Spinal cord (tissue), 10 donors: ENCODE data around the gene RAB41. TPM values are rescaled to one million over a fixed set of nuclear protein-coding genes. Genes with fewer than 3 reads are reported as not detected.

Source experiments
- DNase-seq, 6 donors: peaks; one replicate each; pipeline versions ENCODE4 v3.0.0 to v3.0.0-alpha.2; 2013 to 2015; ENCODE audit warnings: low spot score in 6 of 6, low read depth in 4 of 6
- H3K27ac ChIP-seq: one replicate; pipeline ENCODE4 v1.5.1; 2013; ENCODE audit warnings: low read depth, low read length, control low read depth
- H3K27me3 ChIP-seq: one replicate; pipeline ENCODE4 v1.6.1; 2013; ENCODE audit warnings: low read length; ENCODE audit not compliant: control insufficient read depth, insufficient read depth
- H3K36me3 ChIP-seq: one replicate; pipeline ENCODE4 v1.6.1; 2013; ENCODE audit warnings: low read length; ENCODE audit not compliant: control insufficient read depth, insufficient read depth
- H3K4me1 ChIP-seq: one replicate; pipeline ENCODE4 v1.6.1; 2013; ENCODE audit warnings: low read length; ENCODE audit not compliant: control insufficient read depth, insufficient read depth
- H3K4me3 ChIP-seq: one replicate; pipeline ENCODE4 v1.5.1; 2013; ENCODE audit warnings: low read depth, low read length, control low read depth
- H3K9me3 ChIP-seq: one replicate; pipeline ENCODE4 v1.6.1; 2013; ENCODE audit warnings: low read length; ENCODE audit not compliant: control insufficient read depth, insufficient read depth
- WGBS: methylation state at CpG from one replicate; pipeline ENCODE4 v1.1.5; 2013; ENCODE audit warnings: missing lambda C conversion rate; ENCODE audit not compliant: insufficient coverage; 5-methylcytosine and 5-hydroxymethylcytosine counted together
- polyA plus RNA-seq, 2 donors: library from polyadenylated mRNA; unstranded; fragments of 120-200 nt; gene quantifications; one replicate each; pipeline ENCODE4 v1.2.1, GENCODE V29; 2013; ENCODE audit not compliant: insufficient read length in 2 of 2
- small RNA-seq: library from RNA; depleted of rRNA; stranded (forward); fragments of <200 nt; gene quantifications from one replicate; pipeline ENCODE3, GENCODE V24; 2014; ENCODE audit warnings: low replicate concordance
- total RNA-seq, 2 donors: library from RNA; depleted of rRNA in 1 of 2; stranded (reverse); fragments of 120-200 nt in 1 of 2; fragments of >200 nt in 1 of 2; gene quantifications; one replicate each; pipeline versions ENCODE4 v1.2.3 to v1.2.4, GENCODE V29; 2013 to 2014
- donor health status: healthy.

Gene RAB41
- total and polyA plus RNA-seq, 4 donors, result 1.9 to 2.2 TPM; not detected in 2

DNA sequence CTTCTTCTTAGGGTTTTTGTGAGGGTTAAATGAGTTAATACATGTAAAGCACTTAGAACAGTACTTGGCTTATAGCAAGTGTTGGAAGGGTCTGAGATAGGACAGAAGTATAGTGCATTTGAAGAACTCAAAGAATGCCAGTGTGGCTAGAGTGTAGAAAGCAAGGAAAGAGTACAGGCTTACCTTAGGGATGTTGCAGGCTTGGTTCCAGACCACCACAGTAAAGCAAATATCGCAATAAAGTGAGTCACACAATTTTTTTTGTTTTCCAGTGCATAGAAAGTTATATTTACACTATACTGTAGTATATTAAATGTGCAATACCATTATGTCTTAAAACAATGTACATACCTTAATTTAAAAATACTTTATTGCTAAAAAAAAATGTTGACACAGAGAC is 49.2 kb downstream of the RAB41 start:
- no peak overlapping the region for H3K27ac ChIP-seq
- DNase-seq, result no peak
- no peaks in the 10 kb centered on the region for H3K9me3 ChIP-seq
- H3K27me3 ChIP-seq, result no peaks in the 10 kb centered on the region
- no peaks in the 10 kb centered on the region for H3K36me3 ChIP-seq
- H3K4me1 ChIP-seq, result no peaks in the 10 kb centered on the region
- no CpG with 5 or more reads among the region's 1 CpG for WGBS
- no peak overlapping the region for H3K4me3 ChIP-seq

DNA sequence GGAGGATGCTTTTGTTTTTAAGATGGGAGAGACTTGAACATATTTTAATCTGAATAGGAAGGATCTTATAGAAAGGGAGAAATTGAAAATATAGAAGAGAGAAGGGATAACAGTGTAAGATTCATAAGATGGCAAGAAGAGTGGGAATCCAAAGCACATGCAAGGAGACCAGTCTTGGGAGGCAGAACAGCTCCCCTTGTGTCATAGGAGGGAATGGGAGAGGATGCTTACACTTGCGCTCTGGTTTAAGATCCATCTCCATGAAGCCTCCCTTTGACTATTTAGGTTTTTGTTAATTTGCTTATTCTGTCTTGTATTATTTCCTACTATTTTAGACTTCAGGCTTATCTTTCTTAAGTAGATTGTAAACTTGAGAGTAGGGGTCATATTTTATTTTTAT is 50.6 kb downstream of the RAB41 start:
- H3K4me3 ChIP-seq, result no peak overlapping the region
- WGBS, result no CpG with 5 or more reads among the region's 1 CpG
- DNase-seq, result no peak
- no peaks in the 10 kb centered on the region for H3K9me3 ChIP-seq
- H3K4me1 ChIP-seq, result no peaks in the 10 kb centered on the region
- H3K36me3 ChIP-seq, result no peaks in the 10 kb centered on the region
- H3K27ac ChIP-seq, result no peak overlapping the region
- no peaks in the 10 kb centered on the region for H3K27me3 ChIP-seq

Small RNA genes within 50 kb of the gene (small RNA-seq; reads per million reads assigned to genes)
- 0.06 reads per million for gene RNA5SP507

Other genes with a start within 250 kb of the RAB41 start
- not detected for gene AWAT2, start 232.2 kb upstream of the RAB41 start, total RNA-seq
- not detected for gene AWAT2, start 232.2 kb upstream of the RAB41 start, polyA plus RNA-seq
- not detected for gene OTUD6A, start 219.7 kb upstream of the RAB41 start, total RNA-seq
- not detected for gene OTUD6A, start 219.7 kb upstream of the RAB41 start, polyA plus RNA-seq
- 10 to 100 TPM; 65.2 to 79.5 TPM for gene IGBP1, start 148.7 kb upstream of the RAB41 start, total RNA-seq
- 10 to 100 TPM; 65.9 to 73.7 TPM for gene IGBP1, start 148.7 kb upstream of the RAB41 start, polyA plus RNA-seq
- not detected for gene DGAT2L6, start 104.7 kb upstream of the RAB41 start, total RNA-seq
- gene DGAT2L6, start 104.7 kb upstream of the RAB41 start, polyA plus RNA-seq, result not detected
- gene AWAT1, start 47.5 kb upstream of the RAB41 start, total RNA-seq, result not detected
- gene AWAT1, start 47.5 kb upstream of the RAB41 start, polyA plus RNA-seq, result not detected
- gene P2RY4, start 22.0 kb upstream of the RAB41 start, total RNA-seq, result under 1 TPM; 0.06 to 0.30 TPM
- under 1 TPM; 0.16 to 0.17 TPM for gene P2RY4, start 22.0 kb upstream of the RAB41 start, polyA plus RNA-seq
- gene ARR3, start 13.8 kb upstream of the RAB41 start, total RNA-seq, result not detected
- gene ARR3, start 13.8 kb upstream of the RAB41 start, polyA plus RNA-seq, result under 1 TPM in 1 of 2 donors, not detected in 1; 0.45 TPM
- 10 to 100 TPM; 44.9 to 55.8 TPM for gene PDZD11, start 7.8 kb downstream of the RAB41 start, total RNA-seq
- gene PDZD11, start 7.8 kb downstream of the RAB41 start, polyA plus RNA-seq, result 10 to 100 TPM; 71.5 to 82.2 TPM
- 1 to 10 TPM; 6.3 to 8.8 TPM for gene KIF4A, start 7.9 kb downstream of the RAB41 start, total RNA-seq
- gene KIF4A, start 7.9 kb downstream of the RAB41 start, polyA plus RNA-seq, result 1 to 10 TPM; 9.4 to 9.6 TPM
- 1 to 10 TPM; 6.5 to 9.6 TPM for gene GDPD2, start 141.1 kb downstream of the RAB41 start, total RNA-seq
- 10 to 100 TPM; 35.0 to 45.3 TPM for gene GDPD2, start 141.1 kb downstream of the RAB41 start, polyA plus RNA-seq
- 10 to 100 TPM; 27.3 to 40.5 TPM for gene DLG3, start 162.7 kb downstream of the RAB41 start, total RNA-seq
- 10 to 100 TPM; 47.9 to 50.1 TPM for gene DLG3, start 162.7 kb downstream of the RAB41 start, polyA plus RNA-seq